ENCODE results near the gene METTL14.

Gene METTL14

GRCh38 chr4:118729287-118730286, 44.4 kb downstream of the METTL14 start:
- no peak for TF ChIP-seq GATA2 (IDR thresholded peaks at IDR 0.05; ENCODE audit: low read depth, low read length)
- no peak for TF ChIP-seq GATA3 (IDR thresholded peaks at IDR 0.05; ENCODE audit: low read depth, low read length)

- TF ChIP-seq GATA2 (IDR thresholded peaks at IDR 0.05; ENCODE audit: low read depth, low read length) (no peak), GATA3 (IDR thresholded peaks at IDR 0.05; ENCODE audit: low read depth, low read length) (no peak)
Measured at GRCh38 chr4:118730683-118731082, 45.5 kb downstream of the METTL14 start.

- TF ChIP-seq GATA3 (IDR thresholded peaks at IDR 0.05; ENCODE audit: low read depth, low read length) (no peak), GATA2 (IDR thresholded peaks at IDR 0.05; ENCODE audit: low read depth, low read length) (no peak)
Measured at GRCh38 chr4:118732591-118733330, 47.6 kb downstream of the METTL14 start.

GRCh38 chr4:118734491-118735205, 49.5 kb downstream of the METTL14 start:
- TF ChIP-seq GATA3 (IDR thresholded peaks at IDR 0.05; ENCODE audit: low read depth, low read length) (0 out of 2 replicates have a peak, but pooled peaks have one; percentile 22), GATA2 (IDR thresholded peaks at IDR 0.05; ENCODE audit: low read depth, low read length) (no peak)

- TF ChIP-seq GATA3 (IDR thresholded peaks at IDR 0.05; ENCODE audit: low read depth, low read length) (no peak), GATA2 (IDR thresholded peaks at IDR 0.05; ENCODE audit: low read depth, low read length) (no peak)
Measured at GRCh38 chr4:118736900-118737299, 51.7 kb downstream of the METTL14 start.

GRCh38 chr4:118738090-118738489, 52.9 kb downstream of the METTL14 start:
- TF ChIP-seq GATA3 (IDR thresholded peaks at IDR 0.05; ENCODE audit: low read depth, low read length) (no peak), GATA2 (IDR thresholded peaks at IDR 0.05; ENCODE audit: low read depth, low read length) (no peak)

GRCh38 chr4:118739022-118739713, 54.0 kb downstream of the METTL14 start:
- TF ChIP-seq GATA3 (IDR thresholded peaks at IDR 0.05; ENCODE audit: low read depth, low read length) (no peak), GATA2 (IDR thresholded peaks at IDR 0.05; ENCODE audit: low read depth, low read length) (no peak)

- TF ChIP-seq GATA2 (IDR thresholded peaks at IDR 0.05; ENCODE audit: low read depth, low read length) (no peak), GATA3 (IDR thresholded peaks at IDR 0.05; ENCODE audit: low read depth, low read length) (no peak)
Measured at GRCh38 chr4:118740869-118741268, 55.7 kb downstream of the METTL14 start.

GRCh38 chr4:118741301-118741855, 56.2 kb downstream of the METTL14 start:
- TF ChIP-seq GATA2 (IDR thresholded peaks at IDR 0.05; ENCODE audit: low read depth, low read length) (no peak), GATA3 (IDR thresholded peaks at IDR 0.05; ENCODE audit: low read depth, low read length) (no peak)

GRCh38 chr4:118742050-118742449, 56.9 kb downstream of the METTL14 start:
- no peak for TF ChIP-seq GATA2 (IDR thresholded peaks at IDR 0.05; ENCODE audit: low read depth, low read length)
- no peak for TF ChIP-seq GATA3 (IDR thresholded peaks at IDR 0.05; ENCODE audit: low read depth, low read length)

GRCh38 chr4:118743867-118744266, 58.7 kb downstream of the METTL14 start:
- TF ChIP-seq GATA3 (IDR thresholded peaks at IDR 0.05; ENCODE audit: low read depth, low read length) (no peak), GATA2 (IDR thresholded peaks at IDR 0.05; ENCODE audit: low read depth, low read length) (no peak)

- TF ChIP-seq GATA2 (IDR thresholded peaks at IDR 0.05; ENCODE audit: low read depth, low read length) = no peak
- no peak for TF ChIP-seq GATA3 (IDR thresholded peaks at IDR 0.05; ENCODE audit: low read depth, low read length)
Measured at GRCh38 chr4:118745357-118745756, 60.2 kb downstream of the METTL14 start.
